ENCODE results near the gene IRX5.

The IRX5 gene

GRCh38 chr16:54930005-54930868 is at the start of gene IRX5:
IRX5 (plus strand) TSS chr16:54930865; CDS start chr16:54931199, 334 bp downstream.
- peak; percentile 66 for DNase-seq

GRCh38 chr16:54882556-54882955 is 48.1 kb upstream of the IRX5 start:
- DNase-seq: no peak

- no peak for DNase-seq
These were observed 47.3 kb upstream of the IRX5 start for GRCh38 chr16:54883358-54883757.

- no peak for DNase-seq
These were observed 44.6 kb upstream of the IRX5 start for GRCh38 chr16:54886078-54886477.

GRCh38 chr16:54890381-54890780 is 40.3 kb upstream of the IRX5 start:
- no peak for DNase-seq

- no peak for DNase-seq
These were observed 39.3 kb upstream of the IRX5 start for GRCh38 chr16:54891346-54891745.

GRCh38 chr16:54892981-54893380 is 37.7 kb upstream of the IRX5 start:
- DNase-seq: no peak

GRCh38 chr16:54897930-54898329 is 32.7 kb upstream of the IRX5 start:
- DNase-seq: no peak

- no peak for DNase-seq
These were observed 29.1 kb upstream of the IRX5 start for GRCh38 chr16:54901606-54902005.

- DNase-seq: no peak
These were observed 27.6 kb upstream of the IRX5 start for GRCh38 chr16:54903047-54903446.

- no peak for DNase-seq
These were observed 19.6 kb upstream of the IRX5 start for GRCh38 chr16:54911079-54911478.

GRCh38 chr16:54912720-54913119 is 17.9 kb upstream of the IRX5 start:
- no peak for DNase-seq

GRCh38 chr16:54921206-54921824 is 9.3 kb upstream of the IRX5 start:
- no peak for DNase-seq

- DNase-seq: no peak
These were observed 7.6 kb upstream of the IRX5 start for GRCh38 chr16:54923055-54923473.

- DNase-seq: no peak
These were observed 6.7 kb upstream of the IRX5 start for GRCh38 chr16:54923988-54924387.

GRCh38 chr16:54926166-54926838 is 4.4 kb upstream of the IRX5 start:
- no peak for DNase-seq

GRCh38 chr16:54927125-54928015 is 3.3 kb upstream of the IRX5 start:
- no peak for DNase-seq

- no peak for DNase-seq
These were observed 2.7 kb upstream of the IRX5 start for GRCh38 chr16:54928016-54928356.

- DNase-seq: no peak
These were observed 2.1 kb upstream of the IRX5 start for GRCh38 chr16:54928411-54929089.

- peak; percentile 91 for DNase-seq
These were observed 1.3 kb upstream of the IRX5 start for GRCh38 chr16:54929090-54930004.

GRCh38 chr16:54930869-54931119 is 129 bp downstream of the IRX5 start:
- no peak for DNase-seq
